Measurements from ENCODE around the gene UAP1L1.
"Not testable (repeated sequence)": the region's sequence is repeated elsewhere in the genome, so short reads cannot be mapped to it uniquely, and the experiment has no call there.

The UAP1L1 gene

DNA sequence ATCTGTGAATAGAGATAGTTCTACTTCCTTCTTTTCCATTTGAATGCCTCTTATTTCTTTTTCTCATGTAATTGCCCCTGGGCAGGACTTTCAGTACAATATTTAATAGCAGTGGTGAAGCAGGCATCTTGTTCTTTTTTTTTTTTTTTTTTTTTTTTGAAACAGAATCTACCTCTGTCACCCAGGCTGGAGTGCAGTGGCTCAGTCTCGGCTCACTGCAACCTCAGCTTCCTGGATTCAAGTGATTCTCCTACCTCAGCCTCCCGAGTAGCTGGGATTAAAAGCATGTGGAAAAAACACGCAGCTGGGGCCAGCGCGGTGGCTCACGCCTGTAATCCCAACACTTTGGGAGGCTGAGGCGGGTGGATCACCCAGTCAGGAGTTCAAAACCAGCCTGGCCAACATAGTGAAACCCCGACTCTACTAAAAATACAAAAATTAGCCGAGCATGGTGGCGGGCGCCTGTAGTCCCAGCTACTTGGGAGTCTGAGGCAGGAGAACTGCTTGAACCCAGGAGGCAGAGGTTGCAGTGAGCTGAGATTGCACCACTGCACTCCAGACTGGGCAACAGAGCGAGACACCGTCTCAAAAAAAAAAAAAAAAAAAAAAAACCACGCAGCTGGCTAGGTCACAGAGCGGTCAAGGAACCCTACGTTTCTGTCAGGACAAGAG is 45.6 kb downstream of the UAP1L1 start:
- not testable (repeated sequence) for H3K4me3 ChIP-seq (ENCODE audit: low read depth in 1 of 2, low read length in 1 of 2); H3K27ac ChIP-seq; H3K36me3 ChIP-seq; H3K9me3 ChIP-seq; H3K27me3 ChIP-seq
- peaks cover 14 to 15% of the 10 kb centered on the region in 2 experiments for H3K4me1 ChIP-seq (ENCODE audit: control insufficient read depth in 1 of 2, insufficient read depth in 1 of 2, low read depth in 1 of 2, low read length in 1 of 2)

DNA sequence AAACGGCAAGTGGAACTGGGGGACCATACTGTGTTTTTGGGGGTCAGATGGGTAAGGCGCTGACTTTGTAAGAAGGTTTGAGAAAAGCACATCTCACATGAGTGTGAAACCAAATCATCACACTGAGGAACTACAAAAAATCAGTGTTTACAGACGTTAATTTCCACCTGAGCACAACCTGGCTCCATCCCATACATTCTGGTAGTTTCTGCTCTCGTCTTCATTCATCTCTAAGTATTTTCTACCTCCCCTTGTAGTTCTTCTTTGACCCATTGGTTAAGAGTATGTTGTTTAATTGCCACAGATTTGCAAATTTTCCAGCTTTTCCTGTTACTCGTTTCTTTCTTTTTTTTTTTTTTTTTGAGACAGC is 46.1 kb downstream of the UAP1L1 start:
- TF ChIP-seq, protein P1, sequence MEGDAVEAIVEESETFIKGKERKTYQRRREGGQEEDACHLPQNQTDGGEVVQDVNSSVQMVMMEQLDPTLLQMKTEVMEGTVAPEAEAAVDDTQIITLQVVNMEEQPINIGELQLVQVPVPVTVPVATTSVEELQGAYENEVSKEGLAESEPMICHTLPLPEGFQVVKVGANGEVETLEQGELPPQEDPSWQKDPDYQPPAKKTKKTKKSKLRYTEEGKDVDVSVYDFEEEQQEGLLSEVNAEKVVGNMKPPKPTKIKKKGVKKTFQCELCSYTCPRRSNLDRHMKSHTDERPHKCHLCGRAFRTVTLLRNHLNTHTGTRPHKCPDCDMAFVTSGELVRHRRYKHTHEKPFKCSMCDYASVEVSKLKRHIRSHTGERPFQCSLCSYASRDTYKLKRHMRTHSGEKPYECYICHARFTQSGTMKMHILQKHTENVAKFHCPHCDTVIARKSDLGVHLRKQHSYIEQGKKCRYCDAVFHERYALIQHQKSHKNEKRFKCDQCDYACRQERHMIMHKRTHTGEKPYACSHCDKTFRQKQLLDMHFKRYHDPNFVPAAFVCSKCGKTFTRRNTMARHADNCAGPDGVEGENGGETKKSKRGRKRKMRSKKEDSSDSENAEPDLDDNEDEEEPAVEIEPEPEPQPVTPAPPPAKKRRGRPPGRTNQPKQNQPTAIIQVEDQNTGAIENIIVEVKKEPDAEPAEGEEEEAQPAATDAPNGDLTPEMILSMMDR (IDR thresholded peaks at IDR 0.05), result no peak
- H3K27ac ChIP-seq, result no peak overlapping the region
- no peak overlapping the region for H3K4me3 ChIP-seq (ENCODE audit: low read depth in 1 of 2, low read length in 1 of 2)
- peaks cover 5% of the 10 kb centered on the region for H3K27me3 ChIP-seq
- peaks cover 19 to 20% of the 10 kb centered on the region in 2 experiments for H3K4me1 ChIP-seq (ENCODE audit: control insufficient read depth in 1 of 2, insufficient read depth in 1 of 2, low read depth in 1 of 2, low read length in 1 of 2)
- H3K36me3 ChIP-seq, result no peaks in the 10 kb centered on the region
- no peaks in the 10 kb centered on the region for H3K9me3 ChIP-seq

DNA sequence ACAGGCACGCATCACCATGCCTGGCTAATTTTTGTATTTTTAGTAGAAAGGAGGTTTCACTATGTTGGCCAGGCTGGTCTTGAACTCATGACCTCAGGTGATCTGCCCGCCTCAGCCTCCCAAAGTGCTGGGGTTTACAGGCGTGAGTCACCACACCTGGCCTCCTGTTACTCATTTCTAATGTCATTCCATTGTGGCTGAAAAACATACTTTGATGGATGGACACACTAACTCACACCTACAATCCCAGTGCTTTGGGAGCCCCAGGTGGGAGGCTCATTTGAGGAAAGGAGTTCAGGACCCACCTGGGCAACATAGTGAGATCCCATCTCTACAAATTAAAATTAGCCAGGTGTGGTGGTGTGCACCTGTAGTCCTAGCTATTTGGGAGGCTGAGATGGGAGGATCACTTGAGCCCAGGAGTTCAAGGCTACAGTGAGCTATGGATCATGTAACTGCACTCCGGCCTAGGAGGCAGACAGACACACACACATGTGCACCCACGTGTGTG is 46.7 kb downstream of the UAP1L1 start:
- not testable (repeated sequence) for H3K27ac ChIP-seq; H3K4me3 ChIP-seq (ENCODE audit: low read depth in 1 of 2, low read length in 1 of 2); H3K9me3 ChIP-seq; H3K36me3 ChIP-seq
- Histone ChIP-seq H3K4me1 (ENCODE audit: control insufficient read depth in 1 of 2, insufficient read depth in 1 of 2, low read depth in 1 of 2, low read length in 1 of 2) (peaks cover 25% of the 10 kb centered on the region in 2 experiments), H3K27me3 (peaks cover 10% of the 10 kb centered on the region)

DNA sequence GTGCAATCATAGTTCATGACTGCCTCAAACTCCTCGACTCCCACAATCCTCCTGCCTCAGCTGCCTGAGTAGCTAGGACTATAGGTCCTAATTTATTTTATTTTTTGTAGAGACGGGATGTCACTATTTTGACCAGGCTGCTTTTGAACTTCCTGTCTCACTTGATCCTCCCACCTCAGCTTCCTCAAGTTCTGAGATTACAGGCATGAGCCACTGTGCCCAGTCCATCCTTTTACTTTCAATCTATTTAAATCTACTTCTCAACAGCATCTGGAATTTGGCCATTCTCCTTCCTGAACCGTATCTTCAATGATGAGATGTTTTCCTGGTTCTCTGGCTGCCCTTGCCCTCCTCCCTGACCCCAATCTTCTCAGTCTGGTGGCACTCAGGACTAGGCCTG is 49.5 kb downstream of the UAP1L1 start:
- Histone ChIP-seq H3K36me3 (no peaks in the 10 kb centered on the region), H3K27me3 (peaks cover 38% of the 10 kb centered on the region), H3K27ac (peak overlapping the region; percentile 59), H3K4me3 (ENCODE audit: low read depth in 1 of 2, low read length in 1 of 2) (peak overlapping the region; percentile 47 to 58), H3K4me1 (ENCODE audit: control insufficient read depth in 1 of 2, insufficient read depth in 1 of 2, low read depth in 1 of 2, low read length in 1 of 2) (peaks cover 38% of the 10 kb centered on the region in 2 experiments), H3K9me3 (no peaks in the 10 kb centered on the region)
- TF ChIP-seq, protein P1 (IDR thresholded peaks at IDR 0.05), result no peak

DNA sequence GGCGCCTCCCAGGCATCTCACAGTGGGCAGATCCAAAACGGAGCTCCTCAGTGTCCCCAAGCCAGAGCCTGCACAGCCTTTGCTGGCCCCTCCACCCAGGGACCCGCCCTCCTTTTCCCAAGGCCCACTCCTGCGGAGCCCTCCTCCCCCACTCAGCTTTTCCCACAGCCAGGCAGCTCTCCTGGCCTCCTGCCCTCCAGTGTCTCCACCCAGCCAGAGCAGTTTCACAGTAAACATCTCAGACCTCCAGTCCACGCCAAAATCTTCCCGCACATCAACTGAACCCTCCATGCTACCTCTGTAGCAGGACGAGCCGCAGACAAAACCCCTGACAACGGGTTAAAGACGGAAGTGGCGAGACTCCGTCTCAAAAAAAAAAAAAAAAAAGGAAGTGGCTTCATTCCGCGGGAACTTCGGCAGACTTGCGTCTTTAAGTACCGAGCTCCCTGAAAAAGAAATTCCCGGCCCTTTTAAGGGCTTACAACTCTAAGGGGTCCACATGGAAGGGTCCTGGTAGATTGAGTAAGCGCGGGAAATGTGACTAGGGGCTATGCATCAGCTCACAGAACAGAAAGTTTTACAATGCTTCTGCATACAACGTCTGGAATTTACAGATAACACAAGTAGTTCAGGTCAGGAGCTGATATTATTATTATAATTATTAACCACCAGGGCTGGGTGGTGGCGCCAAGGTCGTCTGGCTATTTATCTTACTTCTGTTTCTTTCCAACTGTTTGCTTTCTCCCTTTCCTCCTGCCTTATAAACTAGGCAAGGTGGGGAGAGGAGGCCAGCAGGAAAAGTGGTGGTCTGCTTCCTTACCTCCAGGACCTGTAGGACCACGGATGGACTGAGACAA is 50.2 kb downstream of the UAP1L1 start:
- TF ChIP-seq, protein P1 (IDR thresholded peaks at IDR 0.05), result no peak
- Histone ChIP-seq H3K4me3 (ENCODE audit: low read depth in 1 of 2, low read length in 1 of 2) (peak overlapping the region; percentile 47 to 58), H3K9me3 (no peaks in the 10 kb centered on the region), H3K27me3 (peaks cover 46% of the 10 kb centered on the region), H3K36me3 (no peaks in the 10 kb centered on the region), H3K4me1 (ENCODE audit: control insufficient read depth in 1 of 2, insufficient read depth in 1 of 2, low read depth in 1 of 2, low read length in 1 of 2) (peaks cover 38% of the 10 kb centered on the region in 2 experiments), H3K27ac (peak overlapping the region; percentile 59)

DNA sequence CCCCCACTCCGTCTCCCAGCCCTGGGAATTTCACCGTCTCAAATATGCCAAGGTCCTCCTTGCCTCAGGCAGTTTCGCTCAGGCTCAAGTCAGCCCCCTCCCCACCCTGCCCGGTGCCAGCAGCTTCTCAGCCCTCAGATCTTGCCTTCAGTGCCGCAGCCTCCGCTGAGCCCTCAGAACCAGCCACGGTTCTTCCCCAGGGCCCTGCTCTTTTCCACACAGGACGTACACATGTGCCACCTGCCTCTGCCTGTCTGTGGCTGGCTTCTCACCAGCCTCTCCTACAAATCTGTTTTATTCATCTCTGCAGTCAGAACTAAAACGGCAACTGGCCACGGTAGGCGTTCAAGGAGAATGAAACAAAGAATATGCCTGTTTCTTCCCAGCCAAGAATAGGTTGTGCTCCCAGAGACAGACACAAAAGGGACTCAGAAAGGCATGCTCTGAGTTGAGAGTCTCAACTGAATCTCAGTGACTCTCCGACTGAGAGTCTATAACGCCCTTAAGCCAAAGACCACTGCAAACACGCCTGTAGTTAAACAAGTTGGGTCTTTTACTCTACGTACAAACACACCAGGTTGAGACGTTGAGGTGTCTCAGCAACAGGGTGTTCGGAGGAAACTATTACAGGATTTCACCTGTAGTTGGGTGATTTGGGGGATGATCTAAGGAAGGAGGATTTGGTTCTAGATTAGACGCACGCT is 51.0 kb downstream of the UAP1L1 start:
- H3K27me3 ChIP-seq, result peaks cover 53% of the 10 kb centered on the region
- H3K27ac ChIP-seq, result peak overlapping the region; percentile 59
- TF ChIP-seq, protein P1 (IDR thresholded peaks at IDR 0.05), result no peak
- no peaks in the 10 kb centered on the region for H3K36me3 ChIP-seq
- no peaks in the 10 kb centered on the region for H3K9me3 ChIP-seq
- H3K4me1 ChIP-seq (ENCODE audit: control insufficient read depth in 1 of 2, insufficient read depth in 1 of 2, low read depth in 1 of 2, low read length in 1 of 2), result peaks cover 38% of the 10 kb centered on the region in 2 experiments
- no peak overlapping the region for H3K4me3 ChIP-seq (ENCODE audit: low read depth in 1 of 2, low read length in 1 of 2)

All from neutrophil (primary cell).